Measurements from ENCODE around the gene DNAJB14.

DNA sequence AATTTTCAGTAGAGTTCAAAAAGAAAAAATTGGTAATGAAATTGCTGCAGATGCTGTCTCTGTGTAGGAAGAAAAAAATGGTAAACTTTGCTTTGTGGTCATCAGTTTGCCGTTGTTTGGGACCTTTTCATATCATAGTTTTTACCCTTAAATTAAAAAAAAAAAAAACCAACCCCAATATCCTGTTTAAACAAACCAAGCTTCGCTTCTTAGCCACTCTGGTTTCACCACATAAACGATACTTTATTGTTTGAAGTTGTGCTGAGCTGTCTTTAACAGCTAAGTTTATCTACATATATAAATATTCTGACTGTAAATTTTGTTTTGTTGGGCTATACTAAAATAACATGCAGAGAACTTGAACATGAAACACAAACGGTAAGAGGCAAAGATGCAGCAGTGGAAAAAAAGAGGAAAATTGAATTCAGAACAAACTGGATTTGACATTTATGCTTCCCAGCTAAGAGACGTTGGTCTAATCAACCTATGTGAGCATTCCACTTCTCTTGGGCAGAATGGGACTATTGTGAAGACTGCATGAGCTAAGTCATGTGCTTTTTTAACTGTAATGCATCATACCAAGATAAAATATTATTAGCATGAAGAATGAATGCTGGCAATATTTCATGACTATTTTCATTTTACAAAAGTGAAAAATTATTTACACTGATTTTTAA lies 19.4 kb upstream of the DNAJB14 start:
- TF ChIP-seq, protein P1, sequence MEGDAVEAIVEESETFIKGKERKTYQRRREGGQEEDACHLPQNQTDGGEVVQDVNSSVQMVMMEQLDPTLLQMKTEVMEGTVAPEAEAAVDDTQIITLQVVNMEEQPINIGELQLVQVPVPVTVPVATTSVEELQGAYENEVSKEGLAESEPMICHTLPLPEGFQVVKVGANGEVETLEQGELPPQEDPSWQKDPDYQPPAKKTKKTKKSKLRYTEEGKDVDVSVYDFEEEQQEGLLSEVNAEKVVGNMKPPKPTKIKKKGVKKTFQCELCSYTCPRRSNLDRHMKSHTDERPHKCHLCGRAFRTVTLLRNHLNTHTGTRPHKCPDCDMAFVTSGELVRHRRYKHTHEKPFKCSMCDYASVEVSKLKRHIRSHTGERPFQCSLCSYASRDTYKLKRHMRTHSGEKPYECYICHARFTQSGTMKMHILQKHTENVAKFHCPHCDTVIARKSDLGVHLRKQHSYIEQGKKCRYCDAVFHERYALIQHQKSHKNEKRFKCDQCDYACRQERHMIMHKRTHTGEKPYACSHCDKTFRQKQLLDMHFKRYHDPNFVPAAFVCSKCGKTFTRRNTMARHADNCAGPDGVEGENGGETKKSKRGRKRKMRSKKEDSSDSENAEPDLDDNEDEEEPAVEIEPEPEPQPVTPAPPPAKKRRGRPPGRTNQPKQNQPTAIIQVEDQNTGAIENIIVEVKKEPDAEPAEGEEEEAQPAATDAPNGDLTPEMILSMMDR (IDR thresholded peaks at IDR 0.05), result no peak
- TF ChIP-seq POLR2A (IDR thresholded peaks at IDR 0.05; ENCODE audit: low read depth), result no peak
- no peak for TF ChIP-seq EP300 (IDR thresholded peaks at IDR 0.05)
- TF ChIP-seq POLR2AphosphoS5 (IDR thresholded peaks at IDR 0.05), result no peak

Measured in esophagus muscularis mucosa (tissue), 4 donors.